NOMO-1 treated with dmso at 0.1 percent for 144 hours (cell line): Measurements from ENCODE around the gene UNC13B.
"Not testable (repeated sequence)": the region's sequence is repeated elsewhere in the genome, so short reads cannot be mapped to it uniquely, and the experiment has no call there.

ENCODE experiments used
- DNase-seq: peaks from one replicate; lab custom pipeline; 2025; ENCODE audit not compliant: unreplicated experiment; lab: John Stamatoyannopoulos, UW

Gene UNC13B

GRCh38 chr9:35220659-35221338, 59.0 kb downstream of the UNC13B start:
- no peak for DNase-seq

GRCh38 chr9:35225677-35226076, 63.9 kb downstream of the UNC13B start:
- DNase-seq: no peak

- no peak for DNase-seq
These were observed 64.8 kb downstream of the UNC13B start for GRCh38 chr9:35226651-35227050.

GRCh38 chr9:35227284-35227683, 65.5 kb downstream of the UNC13B start:
- no peak for DNase-seq

GRCh38 chr9:35229066-35229778, 67.4 kb downstream of the UNC13B start:
- DNase-seq: no peak

- no peak for DNase-seq
These were observed 68.0 kb downstream of the UNC13B start for GRCh38 chr9:35229779-35230143.

GRCh38 chr9:35232867-35233544, 71.2 kb downstream of the UNC13B start:
- no peak for DNase-seq

- no peak for DNase-seq
These were observed 74.9 kb downstream of the UNC13B start for GRCh38 chr9:35236692-35237091.

- no peak for DNase-seq
These were observed 75.5 kb downstream of the UNC13B start for GRCh38 chr9:35237311-35237710.

- not testable (repeated sequence) for DNase-seq
These were observed 84.1 kb downstream of the UNC13B start for GRCh38 chr9:35245945-35246344.

- no peak for DNase-seq
These were observed 91.3 kb downstream of the UNC13B start for GRCh38 chr9:35253075-35253474.

- no peak for DNase-seq
These were observed 92.4 kb downstream of the UNC13B start for GRCh38 chr9:35254237-35254636.

GRCh38 chr9:35254984-35255857, 93.4 kb downstream of the UNC13B start:
- DNase-seq: no peak

- no peak for DNase-seq
These were observed 96.3 kb downstream of the UNC13B start for GRCh38 chr9:35257986-35258659.

- DNase-seq: peak; percentile 10
These were observed 97.1 kb downstream of the UNC13B start for GRCh38 chr9:35258660-35259474.

- no peak for DNase-seq
These were observed 98.4 kb downstream of the UNC13B start for GRCh38 chr9:35260186-35260585.

- no peak for DNase-seq
These were observed 100.3 kb downstream of the UNC13B start for GRCh38 chr9:35262064-35262463.

GRCh38 chr9:35267710-35268109, 105.9 kb downstream of the UNC13B start:
- DNase-seq: no peak

GRCh38 chr9:35269919-35270318, 108.1 kb downstream of the UNC13B start:
- DNase-seq: no peak

GRCh38 chr9:35271637-35272036, 109.8 kb downstream of the UNC13B start:
- no peak for DNase-seq
